Activated CD4-positive, alpha-beta T cell treated with anti-CD3 and anti-CD28 coated beads, Interleukin-2, amount 10 ng/mL, durations not matched to agents 24 days and 14 days (primary cell): ENCODE measurements around the gene SCFD1. TPM values are rescaled to one million over a fixed set of nuclear protein-coding genes. Genes with fewer than 3 reads are reported as not detected.

Experiments used
- DNase-seq: peaks from one replicate; pipeline ENCODE4 v3.0.0; 2022
- H3K27ac Mint-ChIP-seq: one replicate; pipeline ENCODE4 v1.8.0; 2022; ENCODE audit warnings: mild to moderate bottlenecking, mixed read lengths
- H3K27me3 Mint-ChIP-seq: one replicate; pipeline ENCODE4 v1.8.0; 2022; ENCODE audit warnings: mixed read lengths
- H3K36me3 Mint-ChIP-seq: one replicate; pipeline ENCODE4 v1.8.0; 2022; ENCODE audit warnings: low read depth, mild to moderate bottlenecking, mixed read lengths
- H3K4me1 Mint-ChIP-seq: one replicate; pipeline ENCODE4 v1.8.0; 2021; ENCODE audit warnings: mixed read lengths
- H3K4me3 Mint-ChIP-seq: one replicate; pipeline ENCODE4 v1.8.0; 2022; ENCODE audit warnings: mild to moderate bottlenecking, moderate library complexity, mixed read lengths
- H3K9me3 Mint-ChIP-seq: one replicate; pipeline ENCODE4 v1.8.0; 2021; ENCODE audit warnings: mixed read lengths
- intact Hi-C: fragments of 100-400 bp; cut with micrococcal nuclease; formaldehyde crosslinking; loops from one replicate; pipeline ENCODE4 v1.15.1; 2023
- total RNA-seq: library from RNA; stranded (reverse); gene quantifications from 2 replicates; pipeline ENCODE4 v1.2.3, GENCODE V29; 2022

SCFD1 gene
- total RNA-seq, 1 donor from 2014 or later, result 81.0 TPM

GRCh38 chr14:30710876-30711275 is 88.8 kb downstream of the SCFD1 start:
- H3K9me3 Mint-ChIP-seq, result no peaks in the 10 kb centered on the region
- no peak overlapping the region for H3K27ac Mint-ChIP-seq
- intact Hi-C loops, result no loop called here
- no peaks in the 10 kb centered on the region for H3K4me1 Mint-ChIP-seq
- peaks cover 18% of the 10 kb centered on the region for H3K36me3 Mint-ChIP-seq
- no peak for DNase-seq
- no peak overlapping the region for H3K4me3 Mint-ChIP-seq
- H3K27me3 Mint-ChIP-seq, result no peaks in the 10 kb centered on the region

GRCh38 chr14:30719137-30719536 is 97.0 kb downstream of the SCFD1 start:
- no peaks in the 10 kb centered on the region for H3K9me3 Mint-ChIP-seq
- H3K27ac Mint-ChIP-seq, result no peak overlapping the region
- DNase-seq, result no peak
- H3K27me3 Mint-ChIP-seq, result no peaks in the 10 kb centered on the region
- H3K36me3 Mint-ChIP-seq, result peaks cover 25% of the 10 kb centered on the region
- H3K4me1 Mint-ChIP-seq, result no peaks in the 10 kb centered on the region
- H3K4me3 Mint-ChIP-seq, result no peak overlapping the region
- intact Hi-C loops, result no loop called here

GRCh38 chr14:30725763-30726162 is 103.6 kb downstream of the SCFD1 start:
- Mint-ChIP-seq H3K27ac (no peak overlapping the region), H3K36me3 (peaks cover 62% of the 10 kb centered on the region), H3K4me3 (no peak overlapping the region), H3K4me1 (peaks cover 8% of the 10 kb centered on the region), H3K9me3 (peaks cover 7% of the 10 kb centered on the region), H3K27me3 (no peaks in the 10 kb centered on the region)
- DNase-seq, result no peak
- intact Hi-C loops, result no loop called here

GRCh38 chr14:30728471-30728870 is 106.4 kb downstream of the SCFD1 start:
- no peak for DNase-seq
- Mint-ChIP-seq H3K9me3 (peaks cover 7% of the 10 kb centered on the region), H3K36me3 (peaks cover 62% of the 10 kb centered on the region), H3K27ac (no peak overlapping the region), H3K27me3 (no peaks in the 10 kb centered on the region), H3K4me3 (no peak overlapping the region), H3K4me1 (peaks cover 8% of the 10 kb centered on the region)
- intact Hi-C loops, result no loop called here

GRCh38 chr14:30737916-30738315 is 115.8 kb downstream of the SCFD1 start:
- Mint-ChIP-seq H3K27me3 (no peaks in the 10 kb centered on the region), H3K27ac (no peak overlapping the region), H3K4me1 (no peaks in the 10 kb centered on the region), H3K9me3 (no peaks in the 10 kb centered on the region), H3K36me3 (peaks cover 17% of the 10 kb centered on the region), H3K4me3 (no peak overlapping the region)
- intact Hi-C loops, result no loop called here
- no peak for DNase-seq

GRCh38 chr14:30738978-30739377 is 116.9 kb downstream of the SCFD1 start:
- H3K27ac Mint-ChIP-seq, result no peak overlapping the region
- intact Hi-C loops, result no loop called here
- no peak overlapping the region for H3K4me3 Mint-ChIP-seq
- DNase-seq, result no peak
- no peaks in the 10 kb centered on the region for H3K4me1 Mint-ChIP-seq
- no peaks in the 10 kb centered on the region for H3K27me3 Mint-ChIP-seq
- H3K9me3 Mint-ChIP-seq, result no peaks in the 10 kb centered on the region
- peaks cover 15% of the 10 kb centered on the region for H3K36me3 Mint-ChIP-seq

- no peak for DNase-seq
- intact Hi-C loops, result no loop called here
- Mint-ChIP-seq H3K36me3 (no peaks in the 10 kb centered on the region), H3K27me3 (peaks cover 2% of the 10 kb centered on the region), H3K4me1 (no peaks in the 10 kb centered on the region), H3K4me3 (no peak overlapping the region), H3K27ac (no peak overlapping the region), H3K9me3 (no peaks in the 10 kb centered on the region)
These were observed 126.2 kb downstream of the SCFD1 start for GRCh38 chr14:30748343-30748742.

- Mint-ChIP-seq H3K4me3 (no peak overlapping the region), H3K36me3 (no peaks in the 10 kb centered on the region), H3K27ac (no peak overlapping the region), H3K27me3 (peaks cover 2% of the 10 kb centered on the region), H3K4me1 (no peaks in the 10 kb centered on the region), H3K9me3 (no peaks in the 10 kb centered on the region)
- no peak for DNase-seq
- intact Hi-C loops, result no loop called here
These were observed 129.7 kb downstream of the SCFD1 start for GRCh38 chr14:30751646-30752416.

GRCh38 chr14:30753452-30753851 is 131.3 kb downstream of the SCFD1 start:
- Mint-ChIP-seq H3K27ac (no peak overlapping the region), H3K9me3 (no peaks in the 10 kb centered on the region), H3K4me1 (no peaks in the 10 kb centered on the region), H3K36me3 (no peaks in the 10 kb centered on the region), H3K27me3 (peaks cover 2% of the 10 kb centered on the region), H3K4me3 (no peak overlapping the region)
- intact Hi-C loops, result no loop called here
- no peak for DNase-seq

- H3K4me3 Mint-ChIP-seq, result no peak overlapping the region
- no peaks in the 10 kb centered on the region for H3K9me3 Mint-ChIP-seq
- H3K27ac Mint-ChIP-seq, result no peak overlapping the region
- intact Hi-C loops, result no loop called here
- no peak for DNase-seq
- H3K4me1 Mint-ChIP-seq, result no peaks in the 10 kb centered on the region
- peaks cover 2% of the 10 kb centered on the region for H3K27me3 Mint-ChIP-seq
- no peaks in the 10 kb centered on the region for H3K36me3 Mint-ChIP-seq
These were observed 132.7 kb downstream of the SCFD1 start for GRCh38 chr14:30754778-30755177.

GRCh38 chr14:30756594-30756993 is 134.5 kb downstream of the SCFD1 start:
- DNase-seq, result no peak

GRCh38 chr14:30757082-30757481 is 135.0 kb downstream of the SCFD1 start:
- intact Hi-C loops, result no loop called here
- no peaks in the 10 kb centered on the region for H3K9me3 Mint-ChIP-seq
- H3K27me3 Mint-ChIP-seq, result no peaks in the 10 kb centered on the region

More at GRCh38 chr14:30756594-30756993, 134.5 kb downstream of the SCFD1 start:
- no peaks in the 10 kb centered on the region for H3K4me1 Mint-ChIP-seq
- H3K36me3 Mint-ChIP-seq, result no peaks in the 10 kb centered on the region
- H3K9me3 Mint-ChIP-seq, result no peaks in the 10 kb centered on the region
- H3K4me3 Mint-ChIP-seq, result no peak overlapping the region
- intact Hi-C loops, result no loop called here
- no peaks in the 10 kb centered on the region for H3K27me3 Mint-ChIP-seq
- no peak overlapping the region for H3K27ac Mint-ChIP-seq

GRCh38 chr14:30759172-30760125 is 137.3 kb downstream of the SCFD1 start:
- Mint-ChIP-seq H3K4me1 (no peaks in the 10 kb centered on the region), H3K27me3 (peaks cover 9% of the 10 kb centered on the region), H3K36me3 (no peaks in the 10 kb centered on the region), H3K9me3 (peaks cover 14% of the 10 kb centered on the region), H3K4me3 (no peak overlapping the region), H3K27ac (no peak overlapping the region)
- intact Hi-C loops, result no loop called here
- no peak for DNase-seq

More at GRCh38 chr14:30757082-30757481, 135.0 kb downstream of the SCFD1 start:
- H3K27ac Mint-ChIP-seq, result no peak overlapping the region
- H3K4me3 Mint-ChIP-seq, result no peak overlapping the region
- no peak for DNase-seq
- H3K4me1 Mint-ChIP-seq, result no peaks in the 10 kb centered on the region
- no peaks in the 10 kb centered on the region for H3K36me3 Mint-ChIP-seq

- H3K9me3 Mint-ChIP-seq, result peaks cover 14% of the 10 kb centered on the region
- no peak for DNase-seq
- intact Hi-C loops, result no loop called here
- no peaks in the 10 kb centered on the region for H3K4me1 Mint-ChIP-seq
- no peak overlapping the region for H3K27ac Mint-ChIP-seq
- H3K36me3 Mint-ChIP-seq, result no peaks in the 10 kb centered on the region
- H3K4me3 Mint-ChIP-seq, result no peak overlapping the region
- H3K27me3 Mint-ChIP-seq, result peaks cover 12% of the 10 kb centered on the region
These were observed 141.8 kb downstream of the SCFD1 start for GRCh38 chr14:30763891-30764290.
